Neural progenitor cell (in vitro differentiated cells): Measurements from ENCODE around the gene ARHGEF12. TPM values are rescaled to one million over a fixed set of nuclear protein-coding genes. Genes with fewer than 3 reads are reported as not detected.

Experiments used
- DNase-seq: peaks from one replicate; pipeline ENCODE4 v3.0.0-alpha.2; 2016; ENCODE audit warnings: low spot score
- H2AFZ ChIP-seq: fragments of 200-600 bp; sonication (generic); replicated peaks from 2 replicates; pipeline ENCODE4 v1.6.1; 2016; ENCODE audit warnings: antibody characterized with exemption
- H3F3A ChIP-seq: fragments of 200-600 bp; sonication (generic); 2 replicates; pipeline ENCODE4 v1.6.1; 2016; ENCODE audit warnings: antibody characterized with exemption, low read depth
- H3K27ac ChIP-seq: fragments of 200-600 bp; sonication (generic); 2 replicates; pipeline ENCODE4 v1.5.1; 2016; ENCODE audit warnings: mild to moderate bottlenecking
- H3K27me3 ChIP-seq: fragments of 200-600 bp; sonication (generic); 2 replicates; pipeline ENCODE4 v1.6.1; 2016; ENCODE audit warnings: mild to moderate bottlenecking, moderate library complexity
- H3K36me3 ChIP-seq: fragments of 200-600 bp; sonication (generic); 2 replicates; pipeline ENCODE4 v1.5.1; 2016
- H3K4me1 ChIP-seq: fragments of 200-600 bp; sonication (generic); 2 replicates; pipeline ENCODE4 v1.6.1; 2016; ENCODE audit warnings: mixed run types
- H3K4me2 ChIP-seq: fragments of 200-600 bp; sonication (generic); 2 replicates; pipeline ENCODE4 v1.6.1; 2016
- H3K4me3 ChIP-seq: fragments of 200-600 bp; sonication (generic); 2 replicates; pipeline ENCODE4 v1.5.1; 2016
- H3K79me2 ChIP-seq: fragments of 200-600 bp; sonication (generic); 2 replicates; pipeline ENCODE4 v1.6.1; 2016; ENCODE audit warnings: low read depth
- H3K9ac ChIP-seq: fragments of 200-600 bp; sonication (generic); 2 replicates; pipeline ENCODE4 v1.6.1; 2016
- H3K9me3 ChIP-seq: fragments of 200-600 bp; sonication (generic); 2 replicates; pipeline ENCODE4 v1.5.1; 2016; ENCODE audit warnings: low read depth
- H4K20me1 ChIP-seq: fragments of 200-600 bp; sonication (generic); 2 replicates; pipeline ENCODE4 v1.6.1; 2016; ENCODE audit warnings: low read depth
- H3K27ac Mint-ChIP-seq: 3 replicates; pipeline ENCODE4 v1.8.0; 2021; ENCODE audit warnings: mixed read lengths
- H3K27me3 Mint-ChIP-seq: 2 replicates; pipeline ENCODE4 v1.8.0; 2022; ENCODE audit warnings: low read depth, mild to moderate bottlenecking, inconsistent platforms, moderate library complexity, mixed read lengths; ENCODE audit not compliant: insufficient read depth
- H3K36me3 Mint-ChIP-seq: 3 replicates; pipeline ENCODE4 v1.8.0; 2021; ENCODE audit warnings: mixed read lengths
- H3K4me1 Mint-ChIP-seq: 3 replicates; pipeline ENCODE4 v1.8.0; 2021; ENCODE audit warnings: mixed read lengths
- H3K4me3 Mint-ChIP-seq: 3 replicates; pipeline ENCODE4 v1.8.0; 2021; ENCODE audit warnings: mild to moderate bottlenecking, moderate library complexity, mixed read lengths
- H3K9me3 Mint-ChIP-seq: 3 replicates; pipeline ENCODE4 v1.8.0; 2020; ENCODE audit warnings: mixed read lengths
- EZH2 ChIP-seq: fragments of 200-600 bp; sonication (generic); IDR thresholded peaks from 2 replicates; pipeline ENCODE4 v1.6.1; 2017; ENCODE audit warnings: antibody characterized with exemption, mild to moderate bottlenecking, moderate library complexity
- EZH2phosphoT487 ChIP-seq: fragments of 200-600 bp; sonication (generic); IDR thresholded peaks from 2 replicates; pipeline ENCODE4 v1.6.1; 2017; ENCODE audit warnings: antibody characterized with exemption
- total RNA-seq: library from RNA; depleted of rRNA; stranded (reverse); fragments of >200 nt; gene quantifications from 2 replicates; pipeline ENCODE4 v1.2.3, GENCODE V29; 2015; ENCODE audit warnings: low replicate concordance
- TF ChIP-seq, protein P1 (sequence below): fragments of 200-600 bp; sonication (generic); IDR thresholded peaks from 2 replicates; pipeline ENCODE4 v1.5.1; 2017; ENCODE audit warnings: antibody characterized with exemption, mild to moderate bottlenecking

ARHGEF12 gene
- total RNA-seq, 1 donor from 2014 or later, result 31.3 TPM

DNA sequence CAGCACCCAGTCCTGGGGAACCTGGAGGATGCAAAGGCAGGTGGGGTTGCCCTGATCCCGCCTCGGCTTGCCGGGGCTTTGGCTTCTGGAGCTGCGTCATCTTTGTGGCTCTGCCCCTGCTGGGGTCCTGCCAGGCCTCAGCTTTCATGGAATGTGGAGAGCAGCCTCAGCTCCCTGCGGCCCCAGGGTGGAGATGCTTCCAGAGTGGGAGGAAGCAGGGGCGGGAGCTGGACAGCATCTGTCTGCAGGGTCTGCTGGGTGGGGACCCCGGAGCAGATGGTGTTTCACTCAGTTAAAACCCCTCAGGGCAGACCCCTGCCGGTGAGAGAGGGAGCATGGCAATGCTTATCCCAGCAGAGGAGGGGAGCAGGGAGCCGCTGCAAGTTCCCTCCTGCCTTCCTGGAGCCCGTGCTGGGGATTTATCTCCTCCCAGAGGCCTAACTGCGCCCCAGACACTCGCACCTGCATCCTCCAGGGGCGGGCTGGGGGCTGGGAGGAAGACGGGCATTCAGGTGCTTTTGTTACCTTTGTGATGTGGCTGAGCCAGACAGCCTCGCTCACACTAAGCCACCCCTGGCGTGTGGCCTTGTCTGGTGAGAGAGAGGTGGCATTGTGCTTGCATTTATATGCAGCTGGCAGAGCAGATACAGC lies 191.0 kb downstream of the ARHGEF12 start:
- H3K4me3 ChIP-seq, result peak overlapping the region; percentile 11
- no peak overlapping the region for H3K4me3 Mint-ChIP-seq
- H3K27me3 Mint-ChIP-seq, result peaks cover 25% of the 10 kb centered on the region
- no peak overlapping the region for H3K9ac ChIP-seq
- DNase-seq, result peak; percentile 74
- H3K27ac Mint-ChIP-seq, result no peak overlapping the region
- H3K4me1 Mint-ChIP-seq, result peaks cover 25% of the 10 kb centered on the region
- peak overlapping the region; percentile 71 for H2AFZ ChIP-seq
- no peaks in the 10 kb centered on the region for H3K9me3 Mint-ChIP-seq
- H3K4me2 ChIP-seq, result peak overlapping the region; percentile 69
- H3K27ac ChIP-seq, result no peak overlapping the region
- H3K79me2 ChIP-seq, result no peaks in the 10 kb centered on the region
- no peaks in the 10 kb centered on the region for H3K36me3 ChIP-seq
- no peaks in the 10 kb centered on the region for H3K36me3 Mint-ChIP-seq
- peaks cover 6% of the 10 kb centered on the region for H4K20me1 ChIP-seq
- TF ChIP-seq, protein P1, sequence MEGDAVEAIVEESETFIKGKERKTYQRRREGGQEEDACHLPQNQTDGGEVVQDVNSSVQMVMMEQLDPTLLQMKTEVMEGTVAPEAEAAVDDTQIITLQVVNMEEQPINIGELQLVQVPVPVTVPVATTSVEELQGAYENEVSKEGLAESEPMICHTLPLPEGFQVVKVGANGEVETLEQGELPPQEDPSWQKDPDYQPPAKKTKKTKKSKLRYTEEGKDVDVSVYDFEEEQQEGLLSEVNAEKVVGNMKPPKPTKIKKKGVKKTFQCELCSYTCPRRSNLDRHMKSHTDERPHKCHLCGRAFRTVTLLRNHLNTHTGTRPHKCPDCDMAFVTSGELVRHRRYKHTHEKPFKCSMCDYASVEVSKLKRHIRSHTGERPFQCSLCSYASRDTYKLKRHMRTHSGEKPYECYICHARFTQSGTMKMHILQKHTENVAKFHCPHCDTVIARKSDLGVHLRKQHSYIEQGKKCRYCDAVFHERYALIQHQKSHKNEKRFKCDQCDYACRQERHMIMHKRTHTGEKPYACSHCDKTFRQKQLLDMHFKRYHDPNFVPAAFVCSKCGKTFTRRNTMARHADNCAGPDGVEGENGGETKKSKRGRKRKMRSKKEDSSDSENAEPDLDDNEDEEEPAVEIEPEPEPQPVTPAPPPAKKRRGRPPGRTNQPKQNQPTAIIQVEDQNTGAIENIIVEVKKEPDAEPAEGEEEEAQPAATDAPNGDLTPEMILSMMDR, result peak; percentile 52
- no peak for TF ChIP-seq EZH2phosphoT487
- no peaks in the 10 kb centered on the region for H3K27me3 ChIP-seq
- peaks cover 21% of the 10 kb centered on the region for H3F3A ChIP-seq
- no peaks in the 10 kb centered on the region for H3K9me3 ChIP-seq
- peaks cover 24% of the 10 kb centered on the region for H3K4me1 ChIP-seq

GRCh38 chr11:120528749-120529148 lies 192.5 kb downstream of the ARHGEF12 start:
- H3K27ac ChIP-seq, result no peak overlapping the region
- H3K27me3 ChIP-seq, result no peaks in the 10 kb centered on the region
- peaks cover 33% of the 10 kb centered on the region for H3F3A ChIP-seq
- peaks cover 29% of the 10 kb centered on the region for H3K27me3 Mint-ChIP-seq
- H3K9me3 ChIP-seq, result no peaks in the 10 kb centered on the region
- TF ChIP-seq EZH2, result no peak
- no peak for TF ChIP-seq EZH2phosphoT487
- TF ChIP-seq, protein P1, result no peak
- H3K9ac ChIP-seq, result no peak overlapping the region
- peaks cover 16% of the 10 kb centered on the region for H4K20me1 ChIP-seq
- no peak overlapping the region for H3K4me3 Mint-ChIP-seq
- no peak overlapping the region for H3K4me3 ChIP-seq
- no peaks in the 10 kb centered on the region for H3K36me3 ChIP-seq
- H3K4me1 Mint-ChIP-seq, result peaks cover 23% of the 10 kb centered on the region
- H3K4me2 ChIP-seq, result no peak overlapping the region
- H3K79me2 ChIP-seq, result no peaks in the 10 kb centered on the region
- H2AFZ ChIP-seq, result no peak overlapping the region
- no peaks in the 10 kb centered on the region for H3K36me3 Mint-ChIP-seq
- peaks cover 22% of the 10 kb centered on the region for H3K4me1 ChIP-seq
- no peak overlapping the region for H3K27ac Mint-ChIP-seq
- H3K9me3 Mint-ChIP-seq, result no peaks in the 10 kb centered on the region
- no peak for DNase-seq

DNA sequence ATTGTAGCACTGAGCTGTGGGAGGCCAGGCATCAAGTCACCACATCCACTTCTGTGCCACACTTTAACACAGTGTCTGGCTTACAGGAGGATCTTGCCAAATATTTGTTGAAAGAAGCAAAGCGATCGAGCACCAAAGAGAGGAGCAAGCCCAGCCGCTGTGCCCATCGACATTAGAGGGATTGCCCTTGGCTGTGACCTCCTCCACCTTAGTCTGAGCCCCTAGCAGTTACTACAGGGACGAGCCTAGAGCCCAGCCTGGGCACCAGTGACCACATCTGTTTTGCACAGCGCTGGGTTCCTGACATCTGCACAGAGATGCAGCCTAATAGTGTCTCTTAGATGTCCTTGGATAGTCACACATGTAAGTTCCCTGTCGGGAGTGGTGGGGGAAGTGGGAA lies 193.0 kb downstream of the ARHGEF12 start:
- H3K9ac ChIP-seq, result no peak overlapping the region
- no peak overlapping the region for H2AFZ ChIP-seq
- peaks cover 33% of the 10 kb centered on the region for H3F3A ChIP-seq
- H3K4me2 ChIP-seq, result no peak overlapping the region
- no peak overlapping the region for H3K4me3 ChIP-seq
- Mint-ChIP-seq H3K9me3 (no peaks in the 10 kb centered on the region), H3K27ac (no peak overlapping the region), H3K36me3 (no peaks in the 10 kb centered on the region), H3K4me3 (no peak overlapping the region), H3K4me1 (peaks cover 23% of the 10 kb centered on the region), H3K27me3 (peaks cover 29% of the 10 kb centered on the region)
- H3K9me3 ChIP-seq, result no peaks in the 10 kb centered on the region
- peaks cover 16% of the 10 kb centered on the region for H4K20me1 ChIP-seq
- no peaks in the 10 kb centered on the region for H3K36me3 ChIP-seq
- DNase-seq, result no peak
- no peak overlapping the region for H3K27ac ChIP-seq
- H3K27me3 ChIP-seq, result no peaks in the 10 kb centered on the region
- H3K4me1 ChIP-seq, result peaks cover 22% of the 10 kb centered on the region
- TF ChIP-seq, protein P1, result no peak
- no peak for TF ChIP-seq EZH2
- TF ChIP-seq EZH2phosphoT487, result no peak
- no peaks in the 10 kb centered on the region for H3K79me2 ChIP-seq
